Measurements from ENCODE around the gene SNTG2.

SNTG2 gene

DNA sequence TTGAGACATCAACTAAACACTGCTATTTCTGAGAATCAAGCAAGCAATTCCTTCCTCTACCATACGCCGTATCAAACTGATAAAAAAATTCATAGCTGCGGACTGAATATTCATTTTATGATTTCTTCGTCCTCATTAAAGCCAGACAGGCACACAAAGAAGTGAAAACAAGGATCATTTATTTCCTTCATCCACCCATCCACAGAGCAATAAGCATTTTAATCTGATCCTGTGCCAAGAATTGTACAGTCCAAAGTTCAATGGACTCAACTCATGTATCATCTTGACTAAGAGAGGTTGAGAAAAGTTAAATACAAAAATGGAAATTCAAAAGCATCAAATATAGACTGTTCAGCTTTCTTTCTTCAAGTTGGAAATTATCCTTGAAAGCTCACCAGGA lies 19.7 kb upstream of the SNTG2 start:
- Histone ChIP-seq H3K9me3 (ENCODE audit: severe bottlenecking) (no peaks in the 10 kb centered on the region), H3K27me3 (ENCODE audit: insufficient read depth, poor library complexity, severe bottlenecking) (no peaks in the 10 kb centered on the region), H3K36me3 (ENCODE audit: low read depth) (no peaks in the 10 kb centered on the region), H3K4me1 (ENCODE audit: insufficient read depth, poor library complexity, severe bottlenecking) (no peaks in the 10 kb centered on the region), H3K4me3 (ENCODE audit: severe bottlenecking) (no peak overlapping the region), H3K27ac (ENCODE audit: poor library complexity, severe bottlenecking) (no peak overlapping the region)
- DNase-seq (ENCODE audit: low spot score) = no peak
- TF ChIP-seq, protein P1, sequence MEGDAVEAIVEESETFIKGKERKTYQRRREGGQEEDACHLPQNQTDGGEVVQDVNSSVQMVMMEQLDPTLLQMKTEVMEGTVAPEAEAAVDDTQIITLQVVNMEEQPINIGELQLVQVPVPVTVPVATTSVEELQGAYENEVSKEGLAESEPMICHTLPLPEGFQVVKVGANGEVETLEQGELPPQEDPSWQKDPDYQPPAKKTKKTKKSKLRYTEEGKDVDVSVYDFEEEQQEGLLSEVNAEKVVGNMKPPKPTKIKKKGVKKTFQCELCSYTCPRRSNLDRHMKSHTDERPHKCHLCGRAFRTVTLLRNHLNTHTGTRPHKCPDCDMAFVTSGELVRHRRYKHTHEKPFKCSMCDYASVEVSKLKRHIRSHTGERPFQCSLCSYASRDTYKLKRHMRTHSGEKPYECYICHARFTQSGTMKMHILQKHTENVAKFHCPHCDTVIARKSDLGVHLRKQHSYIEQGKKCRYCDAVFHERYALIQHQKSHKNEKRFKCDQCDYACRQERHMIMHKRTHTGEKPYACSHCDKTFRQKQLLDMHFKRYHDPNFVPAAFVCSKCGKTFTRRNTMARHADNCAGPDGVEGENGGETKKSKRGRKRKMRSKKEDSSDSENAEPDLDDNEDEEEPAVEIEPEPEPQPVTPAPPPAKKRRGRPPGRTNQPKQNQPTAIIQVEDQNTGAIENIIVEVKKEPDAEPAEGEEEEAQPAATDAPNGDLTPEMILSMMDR (IDR thresholded peaks at IDR 0.05; ENCODE audit: poor library complexity, severe bottlenecking) = no peak
- ATAC-seq (ENCODE audit: low read depth) = no peak

DNA sequence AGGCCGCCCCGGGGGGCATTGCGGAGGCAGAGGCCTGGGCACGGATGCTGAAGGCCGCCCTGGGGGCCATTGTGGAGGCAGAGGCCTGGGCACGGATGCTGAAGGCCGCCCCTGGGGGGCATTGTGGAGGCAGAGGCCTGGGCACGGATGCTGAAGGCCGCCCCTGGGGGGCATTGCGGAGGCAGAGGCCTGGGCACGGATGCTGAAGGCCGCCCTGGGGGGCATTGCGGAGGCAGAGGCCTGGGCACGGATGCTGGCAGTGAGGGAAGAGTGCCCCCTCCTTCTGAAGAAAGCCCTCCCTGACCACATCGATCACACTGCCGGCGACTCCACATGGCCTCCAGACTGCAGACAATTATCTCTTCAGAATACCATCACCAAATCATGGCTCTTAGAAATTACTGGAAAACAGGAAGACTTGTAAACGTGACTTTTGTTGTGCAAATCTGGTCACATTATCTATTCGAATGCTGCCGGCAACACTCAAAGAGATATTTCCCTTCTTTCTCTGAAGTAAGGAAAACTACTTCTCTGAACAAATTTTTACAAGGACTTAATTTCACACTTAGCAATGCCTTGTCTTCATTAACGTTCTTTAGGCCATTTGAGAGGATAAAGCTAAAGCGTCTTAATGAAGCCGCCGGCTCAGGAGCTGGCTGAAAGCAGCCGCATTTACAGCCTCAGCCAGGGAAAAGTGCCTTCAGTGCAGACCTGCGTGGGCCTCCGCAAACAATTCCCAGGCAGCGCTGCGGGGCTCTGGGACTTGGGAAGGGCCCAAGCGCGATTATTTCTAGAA lies 18.1 kb upstream of the SNTG2 start:
- no peaks in the 10 kb centered on the region for H3K4me1 ChIP-seq (ENCODE audit: insufficient read depth, poor library complexity, severe bottlenecking)
- no peak overlapping the region for H3K4me3 ChIP-seq (ENCODE audit: severe bottlenecking)
- no peaks in the 10 kb centered on the region for H3K9me3 ChIP-seq (ENCODE audit: severe bottlenecking)
- no peaks in the 10 kb centered on the region for H3K36me3 ChIP-seq (ENCODE audit: low read depth)
- TF ChIP-seq, protein P1 (IDR thresholded peaks at IDR 0.05; ENCODE audit: poor library complexity, severe bottlenecking) = no peak
- DNase-seq (ENCODE audit: low spot score) (no peak), ATAC-seq (ENCODE audit: low read depth) (no peak)
- H3K27ac ChIP-seq (ENCODE audit: poor library complexity, severe bottlenecking) = no peak overlapping the region
- no peaks in the 10 kb centered on the region for H3K27me3 ChIP-seq (ENCODE audit: insufficient read depth, poor library complexity, severe bottlenecking)

DNA sequence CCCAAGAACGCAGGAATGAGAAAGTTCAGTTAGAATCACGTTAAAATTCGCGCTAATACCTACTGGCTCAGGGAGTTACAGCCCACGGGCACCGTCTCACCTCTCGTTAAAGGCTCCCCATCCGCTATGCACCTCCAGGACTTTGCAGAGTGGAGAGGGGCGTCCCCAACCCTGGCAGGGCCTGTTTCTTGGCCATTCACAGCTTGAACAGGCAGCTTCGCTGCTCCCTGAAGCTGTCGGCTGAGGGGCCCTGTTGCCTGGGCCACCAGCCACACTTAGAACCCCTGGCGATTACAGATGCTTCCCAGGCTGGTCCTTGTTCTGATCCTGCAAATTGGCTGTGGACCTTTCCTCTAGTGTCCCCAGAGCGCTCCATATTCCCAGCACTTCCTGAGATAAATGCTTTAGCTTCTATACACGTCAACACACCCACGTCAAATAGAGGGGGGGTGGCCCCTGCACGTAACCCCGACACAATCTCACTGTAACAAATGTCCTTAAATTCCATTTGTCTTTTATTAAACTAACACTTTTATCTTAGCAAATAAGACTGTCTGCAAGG lies 16.8 kb upstream of the SNTG2 start:
- Histone ChIP-seq H3K4me1 (ENCODE audit: insufficient read depth, poor library complexity, severe bottlenecking) (no peaks in the 10 kb centered on the region), H3K9me3 (ENCODE audit: severe bottlenecking) (no peaks in the 10 kb centered on the region), H3K27me3 (ENCODE audit: insufficient read depth, poor library complexity, severe bottlenecking) (no peaks in the 10 kb centered on the region), H3K27ac (ENCODE audit: poor library complexity, severe bottlenecking) (no peak overlapping the region), H3K4me3 (ENCODE audit: severe bottlenecking) (no peak overlapping the region), H3K36me3 (ENCODE audit: low read depth) (no peaks in the 10 kb centered on the region)
- no peak for DNase-seq (ENCODE audit: low spot score)
- no peak for ATAC-seq (ENCODE audit: low read depth)
- TF ChIP-seq, protein P1 (IDR thresholded peaks at IDR 0.05; ENCODE audit: poor library complexity, severe bottlenecking) = no peak

DNA sequence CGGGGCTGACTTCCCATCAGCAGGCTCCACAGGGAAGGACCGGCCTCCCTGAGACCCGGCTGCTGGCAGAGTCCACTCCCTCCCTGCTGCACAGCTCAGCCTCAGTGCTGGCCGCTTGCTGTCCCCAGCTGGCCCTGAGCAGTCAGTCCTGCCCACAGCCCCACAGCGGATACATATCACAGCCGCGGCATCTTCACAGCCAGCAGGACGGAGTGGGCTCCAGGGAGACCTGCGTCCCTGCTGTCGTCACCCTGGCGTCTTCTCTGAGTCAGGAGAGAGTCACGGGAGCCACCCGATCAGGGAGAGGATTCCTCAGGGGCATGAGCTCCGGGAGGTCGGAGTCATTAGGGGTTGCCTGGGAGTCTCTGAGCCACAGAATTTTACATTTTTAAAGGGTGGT lies 13.1 kb upstream of the SNTG2 start:
- DNase-seq (ENCODE audit: low spot score) = no peak
- no peaks in the 10 kb centered on the region for H3K27me3 ChIP-seq (ENCODE audit: insufficient read depth, poor library complexity, severe bottlenecking)
- ATAC-seq (ENCODE audit: low read depth) = no peak

More for the DNA sequence above, 13.1 kb upstream of the SNTG2 start:
- no peaks in the 10 kb centered on the region for H3K4me1 ChIP-seq (ENCODE audit: insufficient read depth, poor library complexity, severe bottlenecking)
- H3K9me3 ChIP-seq (ENCODE audit: severe bottlenecking) = no peaks in the 10 kb centered on the region
- H3K36me3 ChIP-seq (ENCODE audit: low read depth) = no peaks in the 10 kb centered on the region
- TF ChIP-seq, protein P1 (IDR thresholded peaks at IDR 0.05; ENCODE audit: poor library complexity, severe bottlenecking) = no peak
- H3K27ac ChIP-seq (ENCODE audit: poor library complexity, severe bottlenecking) = no peak overlapping the region
- no peak overlapping the region for H3K4me3 ChIP-seq (ENCODE audit: severe bottlenecking)
